Kidney (tissue), 14 donors: ENCODE data around the gene LACRT. TPM values are rescaled to one million over a fixed set of nuclear protein-coding genes. Genes with fewer than 3 reads are reported as not detected.

Source experiments
- DNase-seq, 5 donors: peaks; one replicate each; pipeline ENCODE4 v3.0.0-alpha.2; 2013 to 2020
- FAIRE-seq: peaks from 2 replicates; lab custom pipeline; 2012; peaks lifted over from hg19 to GRCh38; lab: Jason Lieb, UNC
- H3K27ac ChIP-seq, 2 donors: one replicate each; pipeline ENCODE4 v1.7.0; 2013; ENCODE audit warnings: low read depth in 2 of 2, low read length in 2 of 2, inconsistent platforms in 1 of 2
- H3K27me3 ChIP-seq: one replicate; pipeline ENCODE4 v1.7.1; 2013; ENCODE audit warnings: low read length, inconsistent platforms; ENCODE audit not compliant: control insufficient read depth, insufficient read depth
- H3K36me3 ChIP-seq, 3 donors: one replicate each; pipeline versions ENCODE4 v1.7.0 to v1.7.1; 2013; ENCODE audit warnings: low read length in 3 of 3, control low read depth in 1 of 3, inconsistent platforms in 1 of 3; ENCODE audit not compliant: insufficient read depth in 3 of 3, control insufficient read depth in 2 of 3
- H3K4me1 ChIP-seq, 3 donors: one replicate each; pipeline versions ENCODE4 v1.7.0 to v1.7.1; 2013; ENCODE audit warnings: low read length in 3 of 3, inconsistent platforms in 1 of 3, low read depth in 1 of 3; ENCODE audit not compliant: control insufficient read depth in 2 of 3, insufficient read depth in 2 of 3
- H3K4me3 ChIP-seq, 3 donors: one replicate each; pipeline versions ENCODE4 v1.7.0 to v1.8.1; 2013; ENCODE audit warnings: low read length in 3 of 3, control low read depth in 1 of 3, inconsistent platforms in 1 of 3
- H3K9ac ChIP-seq, 3 donors: one replicate each; pipeline versions ENCODE4 v1.7.0 to v1.7.1; 2013; ENCODE audit warnings: low read length in 3 of 3, control low read depth in 1 of 3, inconsistent platforms in 1 of 3
- H3K9me3 ChIP-seq, 3 donors: one replicate each; pipeline versions ENCODE4 v1.7.0 to v1.7.1; 2013; ENCODE audit warnings: low read length in 3 of 3, control low read depth in 1 of 3, inconsistent platforms in 1 of 3; ENCODE audit not compliant: control insufficient read depth in 2 of 3, insufficient read depth in 1 of 3
- CTCF ChIP-seq: IDR thresholded peaks from 3 replicates; pipeline ENCODE4 v1.5.1; 2012; ENCODE audit warnings: mild to moderate bottlenecking, moderate library complexity, borderline replicate concordance; ENCODE audit not compliant: insufficient read depth; ENCODE audit errors: extremely low read depth
- intact Hi-C: fragments of 100-400 bp; cut with DNase I; formaldehyde crosslinking; loops from one replicate; pipeline ENCODE4 v1.11.1; 2022
- polyA plus RNA-seq: library from polyadenylated mRNA; stranded (reverse); fragments of 350-450 nt; fragmentation: Illumina TruSeq; extraction: RNeasy Lipid Tissue Mini Kit (QIAGEN cat#74804); gene quantifications from one replicate; pipeline ENCODE4 v1.2.3, GENCODE V29; 2014; ENCODE audit warnings: low read depth, low replicate concordance; ENCODE audit not compliant: insufficient read depth
- total RNA-seq: library from RNA; stranded (reverse); fragmentation: NEBNext Ultra II Directional; extraction: Animal tissue kit (Norgen Biotek cat#: 25700); gene quantifications from one replicate; pipeline ENCODE4 v1.2.1, GENCODE V29; 2021
- donor health status: control.
- donor health status: control.
- donor health status: control.
- donor health status: control.
- donor health status: control.
- donor health status: DM: yes; HTN: yes; CAD: no.
- donor health status: Normal renal cell carcinoma (clear cell type).

The LACRT gene
- total and polyA plus RNA-seq, 2 donors from 2014 or later = not detected

GRCh38 chr12:54593725-54594124, 41.0 kb downstream of the LACRT start:
- Histone ChIP-seq H3K36me3 (no peaks in the 10 kb centered on the region), H3K27me3 (no peaks in the 10 kb centered on the region), H3K4me3 (no peak overlapping the region), H3K27ac (peak overlapping the region; percentile 48 to 79), H3K4me1 (peaks cover 0 to 10% (median 2%) of the 10 kb centered on the region in 3 donors), H3K9ac (no peak overlapping the region), H3K9me3 (no peaks in the 10 kb centered on the region)
- intact Hi-C loops = no loop called here
- DNase-seq = peak in 3 of 5 donors; percentile 37 to 72 (median 43)
- no peak for TF ChIP-seq CTCF
- no peak for FAIRE-seq

- no peak for TF ChIP-seq CTCF
- Histone ChIP-seq H3K27ac (peak overlapping the region in 1 of 2 donors; percentile 53), H3K9ac (no peak overlapping the region), H3K4me3 (no peak overlapping the region), H3K27me3 (no peaks in the 10 kb centered on the region), H3K36me3 (no peaks in the 10 kb centered on the region), H3K4me1 (peaks cover 0 to 10% (median 2%) of the 10 kb centered on the region in 3 donors), H3K9me3 (no peaks in the 10 kb centered on the region)
- DNase-seq (peak in 1 of 5 donors; percentile 38), FAIRE-seq (no peak)
- intact Hi-C loops = no loop called here
Observed at GRCh38 chr12:54593135-54593534, 41.6 kb downstream of the LACRT start.

GRCh38 chr12:54592316-54592715, 42.4 kb downstream of the LACRT start:
- no peaks in the 10 kb centered on the region for H3K36me3 ChIP-seq
- peaks cover 0 to 10% (median 5%) of the 10 kb centered on the region in 3 donors for H3K4me1 ChIP-seq
- FAIRE-seq = no peak
- peak overlapping the region; percentile 41 to 48 for H3K27ac ChIP-seq
- no peaks in the 10 kb centered on the region for H3K27me3 ChIP-seq
- H3K9ac ChIP-seq = no peak overlapping the region
- no peaks in the 10 kb centered on the region for H3K9me3 ChIP-seq
- peak in 4 of 5 donors; percentile 36 to 79 (median 56) for DNase-seq
- TF ChIP-seq CTCF = no peak
- intact Hi-C loops = no loop called here
- no peak overlapping the region for H3K4me3 ChIP-seq
